ENCODE measurements around the gene TYRP1.
"Not testable (repeated sequence)": the region's sequence is repeated elsewhere in the genome, so short reads cannot be mapped to it uniquely, and the experiment has no call there.

Gene TYRP1, protein sequence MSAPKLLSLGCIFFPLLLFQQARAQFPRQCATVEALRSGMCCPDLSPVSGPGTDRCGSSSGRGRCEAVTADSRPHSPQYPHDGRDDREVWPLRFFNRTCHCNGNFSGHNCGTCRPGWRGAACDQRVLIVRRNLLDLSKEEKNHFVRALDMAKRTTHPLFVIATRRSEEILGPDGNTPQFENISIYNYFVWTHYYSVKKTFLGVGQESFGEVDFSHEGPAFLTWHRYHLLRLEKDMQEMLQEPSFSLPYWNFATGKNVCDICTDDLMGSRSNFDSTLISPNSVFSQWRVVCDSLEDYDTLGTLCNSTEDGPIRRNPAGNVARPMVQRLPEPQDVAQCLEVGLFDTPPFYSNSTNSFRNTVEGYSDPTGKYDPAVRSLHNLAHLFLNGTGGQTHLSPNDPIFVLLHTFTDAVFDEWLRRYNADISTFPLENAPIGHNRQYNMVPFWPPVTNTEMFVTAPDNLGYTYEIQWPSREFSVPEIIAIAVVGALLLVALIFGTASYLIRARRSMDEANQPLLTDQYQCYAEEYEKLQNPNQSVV

DNA sequence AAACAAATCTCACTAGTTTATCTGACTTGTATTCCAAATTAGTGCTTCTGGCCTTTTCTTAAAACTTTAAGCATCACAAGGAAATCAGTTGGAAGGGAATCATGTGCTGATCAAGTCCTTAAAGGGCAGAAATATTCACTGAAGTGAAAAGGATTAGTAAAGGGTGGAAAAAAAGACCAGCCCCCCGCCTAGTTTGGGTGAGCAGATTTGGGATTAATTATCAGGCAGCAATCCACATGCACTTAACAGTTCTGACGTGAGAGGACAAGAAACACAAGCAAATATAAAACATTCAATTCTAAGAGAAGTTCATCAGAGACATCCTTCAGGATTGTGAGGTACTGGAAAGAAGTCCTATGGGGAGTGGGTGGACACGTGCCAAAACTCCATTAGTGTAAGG is at the start of gene TYRP1:
TYRP1 (plus strand) TSS at position 245 of the 400 bp plus-strand sequence. CDS start 612 bp downstream, outside the sequence.
- no peak for DNase-seq

DNA sequence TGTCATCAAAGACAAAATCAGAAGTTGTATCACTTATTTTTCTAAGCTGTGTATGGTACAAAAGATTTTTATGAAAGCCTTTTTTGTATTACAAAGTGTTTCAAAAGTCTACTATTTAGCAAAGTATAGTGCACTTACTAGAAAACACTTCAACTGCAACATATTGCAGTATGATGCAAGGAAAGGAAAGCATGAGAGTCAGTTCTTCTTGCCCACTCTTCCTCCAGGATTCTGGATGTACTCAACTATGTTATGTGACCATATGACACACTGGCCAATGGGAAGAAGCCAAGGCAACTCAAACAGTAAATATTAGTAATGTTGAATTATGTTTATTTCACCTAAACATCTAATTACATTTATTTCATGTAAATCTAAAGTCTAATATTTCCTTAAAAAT is 49.5 kb upstream of the TYRP1 start:
- no peak for DNase-seq

DNA sequence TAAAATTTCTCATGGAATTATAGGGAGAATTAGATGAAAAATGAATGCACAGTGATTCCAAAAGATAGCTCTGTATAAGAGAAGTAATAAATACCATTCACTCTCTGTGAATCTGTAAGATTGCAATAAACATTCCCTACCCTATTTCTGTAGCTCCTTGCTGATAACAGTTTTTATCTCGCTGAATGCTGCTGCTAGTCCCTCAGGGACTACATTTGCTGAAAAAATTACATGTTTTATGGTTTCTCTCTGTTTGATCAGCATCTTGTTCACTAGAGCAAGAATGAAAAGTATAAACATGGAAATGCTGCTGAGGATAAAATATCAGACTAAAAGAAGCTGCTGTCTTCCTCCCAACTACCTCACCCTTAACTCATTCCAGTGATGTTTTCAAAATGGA is 44.3 kb upstream of the TYRP1 start:
- no peak for DNase-seq

DNA sequence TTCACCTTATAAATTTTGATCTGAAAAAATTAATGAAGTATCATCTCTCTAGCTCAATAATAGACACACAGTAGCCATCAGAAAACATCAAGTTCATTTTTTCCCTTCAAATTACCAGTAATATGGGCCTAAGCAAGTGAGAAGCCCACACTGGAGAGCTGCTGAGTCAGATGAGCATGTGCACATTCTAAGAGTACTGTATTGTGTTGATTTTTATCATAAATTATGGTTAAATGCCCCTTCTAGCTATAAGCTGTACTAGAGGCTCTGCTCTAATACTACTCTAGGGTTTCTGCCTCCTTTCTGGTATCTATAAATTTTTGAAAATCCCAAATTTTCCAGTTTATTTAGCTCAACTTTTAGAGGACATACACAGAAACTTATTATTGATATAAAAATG is 42.1 kb upstream of the TYRP1 start:
- no peak for DNase-seq

DNA sequence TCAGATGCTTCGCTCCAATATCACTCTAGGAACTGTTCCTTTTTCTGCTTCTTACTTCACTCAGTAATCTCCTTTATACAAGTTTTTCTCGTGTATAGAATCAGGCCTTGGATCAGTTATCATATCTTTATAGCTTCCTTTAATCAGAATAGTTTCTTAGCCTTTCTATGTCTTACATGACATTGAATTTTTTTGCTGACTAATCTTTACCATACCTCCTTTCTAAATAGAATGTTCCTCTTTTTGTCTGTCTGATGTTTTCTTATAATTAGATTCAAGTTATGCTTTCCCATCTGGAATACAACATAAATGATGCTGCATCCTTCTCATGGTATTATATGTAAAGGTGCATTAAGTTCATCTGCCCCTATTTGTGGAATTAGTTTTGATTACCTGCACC is 40.2 kb upstream of the TYRP1 start:
- no peak for DNase-seq

DNA sequence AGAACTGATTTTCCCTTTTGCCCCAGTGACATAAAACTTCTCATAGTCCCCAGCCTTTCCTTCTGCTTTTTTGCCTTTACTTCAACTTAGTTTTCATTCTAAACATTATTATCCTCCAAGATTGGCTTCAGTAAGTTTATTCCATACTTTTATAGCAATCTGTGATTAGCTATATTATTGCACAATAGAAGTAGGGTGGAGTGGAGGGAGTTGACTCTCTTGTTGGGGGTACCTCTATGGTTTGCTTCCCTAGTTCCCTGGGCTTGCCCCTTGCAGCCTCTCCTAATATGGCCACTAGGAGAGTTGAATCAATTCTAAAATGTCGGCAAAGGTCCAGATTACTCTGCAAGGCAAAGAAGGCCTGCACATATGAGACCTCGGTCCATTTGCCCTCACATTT is 36.4 kb upstream of the TYRP1 start:
- DNase-seq: no peak

DNA sequence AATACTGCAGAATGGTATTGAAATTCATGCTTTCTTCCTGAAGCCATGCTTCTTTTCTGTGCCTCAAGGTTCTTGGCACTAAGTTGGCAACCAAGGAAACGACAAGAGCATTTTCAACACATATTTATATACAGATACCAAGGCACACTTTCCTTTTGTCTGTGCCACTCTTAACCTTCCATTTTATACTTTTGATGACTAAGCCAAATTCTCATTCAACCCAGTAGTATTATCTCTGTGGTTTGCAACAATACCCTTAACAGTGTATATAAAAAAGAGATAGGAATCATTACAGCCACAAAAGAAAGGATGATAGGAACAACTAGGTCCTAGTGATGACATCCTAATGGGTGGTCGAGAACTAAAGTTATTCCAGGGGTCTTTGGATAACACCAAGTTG is 36.0 kb upstream of the TYRP1 start:
- DNase-seq: no peak

DNA sequence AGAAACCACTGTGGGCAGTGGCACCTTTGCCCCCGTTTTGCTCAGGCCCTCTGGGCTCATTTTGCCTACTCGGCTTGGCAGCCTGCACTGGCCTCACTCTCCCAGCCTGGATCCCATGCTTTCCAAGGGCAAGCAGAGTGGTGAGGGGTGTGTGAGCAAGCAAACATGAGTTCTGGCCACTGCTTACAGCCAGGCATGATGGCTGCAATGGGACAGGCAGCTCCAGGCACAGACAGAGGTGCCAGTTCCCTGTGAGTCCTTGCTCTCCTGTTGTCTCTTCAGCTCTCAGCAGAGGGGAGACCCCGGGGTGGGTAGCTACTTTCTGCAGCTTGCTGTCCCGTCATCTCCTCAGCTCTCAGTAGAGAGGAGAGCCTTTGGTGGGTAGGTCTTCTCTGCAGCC is 35.2 kb upstream of the TYRP1 start:
- no peak for DNase-seq

DNA sequence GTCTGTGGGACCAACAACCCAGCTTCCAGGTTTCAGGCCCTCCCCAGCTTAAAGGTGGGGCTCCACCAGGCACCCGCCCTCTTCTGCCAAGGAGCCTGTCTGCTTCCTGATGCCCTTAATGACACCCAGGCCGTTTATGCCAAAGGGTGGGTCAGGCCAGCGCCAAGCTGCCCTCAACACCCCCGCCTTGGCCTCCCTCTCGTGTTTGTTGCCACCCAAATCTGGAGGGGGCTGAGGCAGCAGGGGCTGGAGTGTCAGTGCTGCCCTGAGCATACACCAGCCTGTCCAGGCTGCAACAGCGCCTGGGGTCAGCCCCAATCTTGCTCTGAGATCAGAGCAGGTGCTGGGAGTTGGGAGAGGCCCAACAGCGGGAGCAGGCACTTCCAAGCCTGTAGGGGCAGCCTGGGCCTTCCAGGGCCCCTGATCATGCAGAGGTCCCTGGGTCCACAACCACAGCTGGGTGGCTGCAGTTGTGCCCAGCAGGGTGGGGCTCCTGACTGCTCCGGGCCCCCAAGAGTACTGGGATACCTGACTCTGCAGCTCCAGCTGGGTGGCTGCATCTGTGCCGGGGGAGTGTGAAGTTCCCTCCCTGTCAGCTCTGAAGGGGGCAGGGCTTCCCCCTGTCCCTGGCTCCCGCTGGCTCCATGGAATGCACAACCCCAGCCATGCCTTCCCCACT is 34.5 kb upstream of the TYRP1 start:
- DNase-seq: no peak

DNA sequence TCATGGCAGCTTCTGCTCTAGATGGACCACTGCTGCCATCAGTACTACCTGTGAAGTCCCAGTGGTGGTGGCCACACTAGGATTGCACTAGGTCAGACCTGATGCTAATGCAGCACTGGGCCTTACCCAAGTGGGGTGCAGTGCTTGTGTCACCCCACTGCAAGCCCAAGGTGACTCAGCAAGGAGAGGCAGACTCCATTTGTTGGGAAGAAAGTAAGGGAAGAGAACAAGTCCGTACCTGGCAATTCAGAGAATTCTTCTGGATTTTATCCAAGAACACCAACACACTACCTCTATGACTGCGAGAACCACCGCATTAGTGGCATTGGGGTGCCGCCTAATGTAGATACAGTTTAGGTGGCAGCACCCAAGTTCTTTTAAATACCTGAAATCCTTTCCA is 34.0 kb upstream of the TYRP1 start:
- DNase-seq: no peak

DNA sequence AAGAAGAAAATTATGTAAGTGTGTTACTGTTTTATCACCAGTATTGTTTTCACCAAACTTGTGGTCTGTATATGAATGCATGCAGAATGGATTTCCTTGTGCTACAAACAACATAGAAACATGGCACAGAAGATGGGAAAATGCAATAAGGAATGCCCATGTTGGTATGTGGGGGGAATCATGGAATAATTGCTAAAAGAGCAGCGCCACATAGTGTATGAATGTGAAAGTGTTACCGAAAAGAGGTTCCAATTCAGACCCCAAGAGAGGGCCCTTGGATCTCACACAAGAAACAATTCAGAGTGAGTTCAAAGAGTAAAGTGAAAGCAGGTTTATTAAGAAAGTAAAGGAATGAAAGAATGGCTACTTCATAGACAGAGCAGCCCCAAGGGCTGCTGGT is 26.4 kb upstream of the TYRP1 start:
- no peak for DNase-seq

DNA sequence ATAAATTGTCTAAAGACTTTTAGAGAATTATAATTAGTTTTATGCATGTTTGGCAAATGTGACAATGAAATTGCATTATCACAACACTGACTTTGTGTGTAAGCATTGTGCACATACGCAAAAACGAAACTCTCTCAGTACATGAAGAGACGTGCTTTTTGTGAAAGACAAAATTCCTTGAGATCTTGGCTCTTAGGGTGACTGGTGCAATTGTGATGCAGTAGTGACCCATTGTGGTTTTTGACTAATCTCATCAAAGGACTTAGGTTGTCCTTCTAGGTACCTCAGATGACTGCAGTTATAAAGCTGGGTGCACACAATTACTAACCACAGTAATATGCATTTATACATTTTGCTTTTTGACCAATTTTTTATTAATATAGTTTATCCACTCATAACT is 25.3 kb upstream of the TYRP1 start:
- no peak for DNase-seq

DNA sequence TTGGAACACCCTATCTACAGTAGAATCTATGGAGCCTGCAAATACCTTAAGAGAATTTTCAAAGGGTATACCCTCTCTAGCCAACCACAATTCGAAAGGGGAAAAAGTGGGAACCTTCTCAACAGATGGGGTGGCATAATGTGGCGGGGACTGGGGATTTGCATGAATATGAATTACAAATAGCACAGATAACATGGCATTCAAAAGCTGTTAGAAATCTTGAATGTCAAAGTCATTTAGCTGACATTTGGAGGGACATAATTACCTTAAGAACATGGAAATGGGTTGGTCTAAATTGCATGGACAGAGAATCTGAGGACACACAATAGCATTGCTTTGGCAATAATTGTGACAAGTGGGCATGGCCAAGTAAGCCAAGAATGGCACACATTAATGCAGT is 23.2 kb upstream of the TYRP1 start:
- DNase-seq: no peak

DNA sequence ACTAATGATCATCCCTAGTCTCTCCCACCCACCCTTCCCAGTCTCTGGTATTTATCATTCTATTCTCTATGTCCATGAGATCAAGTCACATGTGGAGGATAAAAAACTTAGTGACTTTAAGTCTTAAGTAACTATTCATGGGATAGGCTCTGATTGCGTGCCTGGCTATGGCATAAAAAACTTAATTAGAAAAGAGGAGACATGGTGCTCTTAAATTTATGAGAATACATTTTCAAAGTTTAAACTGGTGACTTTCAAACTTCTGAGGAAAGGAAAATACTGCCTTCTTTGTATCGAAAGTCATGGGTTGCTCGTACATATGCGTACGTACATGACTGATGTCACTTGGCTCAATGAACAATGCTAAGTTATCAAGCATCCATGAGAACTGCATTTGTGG is 18.2 kb upstream of the TYRP1 start:
- no peak for DNase-seq

DNA sequence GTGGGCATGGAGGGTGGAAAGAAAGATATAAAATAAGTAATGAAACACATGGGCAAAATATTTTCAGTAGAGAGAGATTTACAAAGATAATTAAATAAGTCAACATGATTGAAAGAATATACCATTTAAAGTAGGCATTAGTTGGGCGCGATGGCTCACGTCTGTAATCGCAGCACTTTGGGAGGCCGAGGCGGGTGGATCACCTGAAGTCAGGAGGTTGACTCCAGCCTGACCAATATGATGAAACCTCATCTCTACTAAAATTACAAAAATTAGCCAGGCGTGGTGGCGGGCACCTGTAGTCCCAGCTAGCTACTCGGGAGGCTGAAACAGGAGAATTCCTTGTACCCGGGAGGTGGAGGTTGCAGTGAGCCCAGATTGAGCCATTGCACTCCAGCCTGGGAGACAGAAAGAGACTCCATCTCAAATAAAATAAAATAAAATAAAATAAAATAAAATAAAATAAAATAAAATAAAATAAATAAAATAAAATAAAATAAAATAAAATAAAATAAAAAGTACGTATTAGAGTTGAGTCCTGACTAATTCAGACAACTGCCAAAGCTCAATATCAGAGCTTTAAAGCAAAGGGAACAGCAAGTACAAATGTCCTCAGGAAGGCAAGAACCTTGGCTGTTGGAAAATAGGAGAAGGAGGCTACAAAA is 15.6 kb upstream of the TYRP1 start:
- DNase-seq: not testable (repeated sequence)

DNA sequence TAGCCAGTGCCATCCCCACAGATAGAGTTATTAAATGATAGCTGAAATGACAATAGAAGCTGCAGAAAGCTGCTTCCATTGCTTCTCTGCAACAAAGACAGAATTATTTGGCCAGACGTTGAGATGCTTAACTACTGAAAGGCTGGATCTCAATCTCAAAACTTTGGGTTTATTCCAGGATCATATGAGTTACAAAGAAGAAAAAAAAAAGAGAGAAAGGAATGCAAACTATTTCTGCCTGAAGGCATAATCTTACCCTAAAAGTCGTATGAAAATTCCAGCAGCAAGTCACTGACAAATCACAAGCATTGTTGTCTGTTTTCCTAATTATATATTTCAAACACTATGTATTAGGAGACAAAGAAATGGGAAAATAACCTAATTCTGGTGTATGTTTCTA is 12.8 kb upstream of the TYRP1 start:
- DNase-seq: no peak

DNA sequence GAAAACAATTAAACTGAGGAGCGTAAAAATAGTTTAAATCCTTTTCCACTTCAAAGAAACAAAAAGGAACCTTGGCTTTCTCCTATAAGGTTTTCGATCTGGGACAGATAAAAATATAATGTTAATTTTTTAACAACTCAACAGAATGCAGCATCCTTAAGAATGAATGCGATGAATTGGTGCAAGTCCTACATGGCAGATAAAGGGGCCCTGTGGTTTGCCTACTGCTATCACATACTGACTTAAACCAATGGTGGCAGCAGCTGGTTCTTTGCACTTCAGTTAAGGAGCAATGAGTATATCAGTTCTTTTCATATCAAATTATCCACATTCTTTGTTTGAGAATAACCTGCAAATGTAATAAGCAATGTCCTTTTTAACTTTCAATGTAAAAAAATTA is 12.4 kb upstream of the TYRP1 start:
- no peak for DNase-seq

DNA sequence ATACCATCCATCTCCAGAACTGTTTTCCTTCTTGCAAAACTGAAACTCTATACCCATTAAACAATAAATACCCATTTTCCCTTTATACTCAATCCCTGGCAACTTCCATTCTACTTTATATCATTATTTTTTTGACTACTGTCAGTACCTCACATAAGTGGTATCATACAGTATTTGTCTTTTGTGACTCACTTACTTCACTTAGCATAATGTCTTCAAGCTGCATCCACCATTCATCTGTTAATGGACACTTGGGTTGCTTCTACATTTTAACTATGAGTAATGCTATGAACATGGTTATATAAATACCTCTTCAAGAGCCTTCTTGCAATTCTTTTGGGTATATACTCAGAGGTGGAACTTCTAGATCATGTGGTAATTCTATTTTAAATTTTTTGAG is 11.6 kb upstream of the TYRP1 start:
- DNase-seq: no peak

DNA sequence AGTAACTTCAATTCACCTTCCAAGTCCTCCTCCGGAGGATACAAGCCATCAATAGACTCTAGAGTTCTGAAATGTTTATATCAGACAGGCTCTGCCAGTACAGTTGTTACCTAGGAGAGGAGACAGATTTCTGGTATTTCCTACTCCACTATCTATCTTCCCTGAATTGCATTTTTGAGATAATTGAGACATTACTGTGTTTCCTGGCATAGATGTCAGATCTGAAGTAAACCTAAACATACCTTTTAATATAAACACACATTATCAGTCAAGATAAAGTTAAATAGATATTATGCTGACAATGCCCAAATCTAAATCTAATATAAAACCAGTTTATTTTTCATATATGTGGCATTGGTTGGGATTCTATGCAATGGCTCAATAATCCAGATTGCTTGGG is 8.2 kb upstream of the TYRP1 start:
- DNase-seq: no peak

DNA sequence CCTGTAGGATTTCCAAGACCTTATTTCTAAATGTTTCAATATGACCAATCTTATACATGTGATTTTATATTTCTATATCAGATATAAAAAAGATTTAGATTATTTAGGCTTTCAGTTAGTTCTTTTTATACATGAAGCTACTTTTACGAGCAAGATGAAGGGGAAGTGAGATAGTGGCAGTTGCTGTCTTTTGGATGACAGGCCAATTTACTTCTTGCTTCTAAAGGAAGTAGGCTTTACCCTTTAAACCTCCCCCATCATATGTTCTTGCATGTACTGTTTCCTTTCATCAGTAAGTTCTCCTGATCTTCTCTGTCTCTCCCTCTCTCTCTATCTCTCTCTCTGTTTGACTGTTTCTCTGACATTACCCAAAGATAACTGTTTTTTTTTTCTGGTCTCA is 4.0 kb upstream of the TYRP1 start:
- DNase-seq: no peak

DNA sequence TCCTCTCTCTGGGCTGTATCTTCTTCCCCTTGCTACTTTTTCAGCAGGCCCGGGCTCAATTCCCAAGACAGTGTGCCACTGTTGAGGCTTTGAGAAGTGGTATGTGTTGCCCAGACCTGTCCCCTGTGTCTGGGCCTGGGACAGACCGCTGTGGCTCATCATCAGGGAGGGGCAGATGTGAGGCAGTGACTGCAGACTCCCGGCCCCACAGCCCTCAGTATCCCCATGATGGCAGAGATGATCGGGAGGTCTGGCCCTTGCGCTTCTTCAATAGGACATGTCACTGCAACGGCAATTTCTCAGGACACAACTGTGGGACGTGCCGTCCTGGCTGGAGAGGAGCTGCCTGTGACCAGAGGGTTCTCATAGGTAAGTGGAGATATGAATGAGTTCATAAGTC is 828 bp downstream of the TYRP1 start:
- no peak for DNase-seq

DNA sequence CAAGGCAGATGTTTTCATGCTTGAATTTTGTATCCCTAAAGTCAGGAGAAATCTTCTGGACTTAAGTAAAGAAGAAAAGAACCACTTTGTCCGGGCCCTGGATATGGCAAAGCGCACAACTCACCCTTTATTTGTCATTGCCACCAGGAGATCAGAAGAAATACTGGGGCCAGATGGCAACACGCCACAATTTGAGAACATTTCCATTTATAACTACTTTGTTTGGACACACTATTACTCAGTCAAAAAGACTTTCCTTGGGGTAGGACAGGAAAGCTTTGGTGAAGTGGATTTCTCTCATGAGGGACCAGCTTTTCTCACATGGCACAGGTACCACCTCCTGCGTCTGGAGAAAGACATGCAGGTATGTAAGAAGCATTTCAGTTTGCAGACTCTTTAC is 2.3 kb downstream of the TYRP1 start:
- DNase-seq: no peak

DNA sequence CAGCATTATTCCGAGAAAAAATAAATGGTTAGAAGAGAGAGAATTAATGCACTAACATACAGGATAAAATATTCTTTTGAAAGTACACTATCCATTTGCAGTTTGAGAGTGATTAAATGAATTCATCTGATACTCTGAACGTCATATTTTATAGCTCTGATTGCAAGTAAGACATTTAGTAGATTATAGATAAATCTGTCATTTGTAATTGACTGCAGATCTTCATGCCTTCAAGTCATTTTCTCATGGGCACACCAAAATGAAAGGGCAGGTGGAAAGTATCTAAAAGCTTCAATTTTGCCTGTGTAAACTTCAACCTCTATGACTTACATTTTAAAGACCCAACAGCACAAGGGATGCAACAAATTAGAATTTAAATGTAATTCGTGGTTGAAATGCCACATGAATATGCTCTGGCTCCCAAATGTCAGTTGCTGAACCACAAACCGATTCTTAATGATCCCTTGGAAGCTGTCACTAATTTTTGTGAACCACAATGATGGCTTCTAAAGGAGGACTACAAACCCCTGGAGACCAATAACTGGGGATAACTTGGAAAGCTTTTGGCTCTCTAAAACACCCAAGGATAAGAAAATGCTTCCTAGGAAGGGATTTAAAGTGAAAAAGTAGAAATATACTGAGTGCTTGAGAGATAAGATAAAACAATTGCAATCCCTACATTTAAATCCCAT is 3.9 kb downstream of the TYRP1 start:
- no peak for DNase-seq

Data from activated CD4-positive, alpha-beta T cell treated with anti-CD3 and anti-CD28 coated beads for 1 hour (primary cell).